GM19397 (cell line): ENCODE data around the gene SPTBN1.

ENCODE experiments used
- ATAC-seq: cut with Tn5 transposase; IDR thresholded peaks from one replicate; pipeline ENCODE4 v1.9.1; 2021; ENCODE audit warnings: mild to moderate bottlenecking, moderate library complexity; ENCODE audit not compliant: unreplicated experiment

SPTBN1 gene

GRCh38 chr2:54549917-54550518 lies 93.9 kb downstream of the SPTBN1 start:
- no peak for ATAC-seq

GRCh38 chr2:54550547-54550946 lies 94.4 kb downstream of the SPTBN1 start:
- no peak for ATAC-seq

- peak; percentile 52 for ATAC-seq
Observed at GRCh38 chr2:54551123-54551756, 95.1 kb downstream of the SPTBN1 start.

GRCh38 chr2:54553075-54553474 lies 96.9 kb downstream of the SPTBN1 start:
- no peak for ATAC-seq

GRCh38 chr2:54553775-54554174 lies 97.6 kb downstream of the SPTBN1 start:
- ATAC-seq: no peak

- no peak for ATAC-seq
Observed at GRCh38 chr2:54555318-54555837, 99.3 kb downstream of the SPTBN1 start.

GRCh38 chr2:54556621-54557121 lies 100.5 kb downstream of the SPTBN1 start:
- ATAC-seq: no peak

- no peak for ATAC-seq
Observed at GRCh38 chr2:54557211-54557600, 101.1 kb downstream of the SPTBN1 start.

- ATAC-seq: peak; percentile 47
Observed at GRCh38 chr2:54557601-54558187, 101.6 kb downstream of the SPTBN1 start.

GRCh38 chr2:54558188-54559005 lies 102.3 kb downstream of the SPTBN1 start:
- peak; percentile 51 for ATAC-seq

- peak; percentile 8 for ATAC-seq
Observed at GRCh38 chr2:54559006-54559445, 102.9 kb downstream of the SPTBN1 start.

- ATAC-seq: no peak
Observed at GRCh38 chr2:54559593-54560145, 103.5 kb downstream of the SPTBN1 start.

- ATAC-seq: peak; percentile 30
Observed at GRCh38 chr2:54560146-54560881, 104.2 kb downstream of the SPTBN1 start.

GRCh38 chr2:54561010-54561409 lies 104.9 kb downstream of the SPTBN1 start:
- ATAC-seq: no peak

GRCh38 chr2:54564439-54564838 lies 108.3 kb downstream of the SPTBN1 start:
- ATAC-seq: no peak

GRCh38 chr2:54565551-54565950 lies 109.4 kb downstream of the SPTBN1 start:
- ATAC-seq: no peak

GRCh38 chr2:54566896-54567295 lies 110.8 kb downstream of the SPTBN1 start:
- no peak for ATAC-seq

- ATAC-seq: peak; percentile 36
Observed at GRCh38 chr2:54568876-54569321, 112.8 kb downstream of the SPTBN1 start.

- no peak for ATAC-seq
Observed at GRCh38 chr2:54569745-54570301, 113.7 kb downstream of the SPTBN1 start.
